M059J (cell line): ENCODE measurements around the gene GSTT2. TPM values are rescaled to one million over a fixed set of nuclear protein-coding genes. Genes with fewer than 3 reads are reported as not detected.

Experiments
- DNase-seq: peaks from one replicate; pipeline ENCODE4 v3.0.0-alpha.2; 2012; ENCODE audit warnings: low read depth
- total RNA-seq: library from RNA; depleted of rRNA; stranded (reverse); fragments of >200 nt; shearing (Covaris generic); gene quantifications from 2 replicates; pipeline ENCODE4 v1.2.3, GENCODE V29; 2014; rRNA removed

The GSTT2 gene
- total RNA-seq, 1 experiment from 2014 or later, result 0.99 TPM

- no peak for DNase-seq
Measured at GRCh38 chr22:24008381-24009226, 28.7 kb downstream of the GSTT2 start.

DNA sequence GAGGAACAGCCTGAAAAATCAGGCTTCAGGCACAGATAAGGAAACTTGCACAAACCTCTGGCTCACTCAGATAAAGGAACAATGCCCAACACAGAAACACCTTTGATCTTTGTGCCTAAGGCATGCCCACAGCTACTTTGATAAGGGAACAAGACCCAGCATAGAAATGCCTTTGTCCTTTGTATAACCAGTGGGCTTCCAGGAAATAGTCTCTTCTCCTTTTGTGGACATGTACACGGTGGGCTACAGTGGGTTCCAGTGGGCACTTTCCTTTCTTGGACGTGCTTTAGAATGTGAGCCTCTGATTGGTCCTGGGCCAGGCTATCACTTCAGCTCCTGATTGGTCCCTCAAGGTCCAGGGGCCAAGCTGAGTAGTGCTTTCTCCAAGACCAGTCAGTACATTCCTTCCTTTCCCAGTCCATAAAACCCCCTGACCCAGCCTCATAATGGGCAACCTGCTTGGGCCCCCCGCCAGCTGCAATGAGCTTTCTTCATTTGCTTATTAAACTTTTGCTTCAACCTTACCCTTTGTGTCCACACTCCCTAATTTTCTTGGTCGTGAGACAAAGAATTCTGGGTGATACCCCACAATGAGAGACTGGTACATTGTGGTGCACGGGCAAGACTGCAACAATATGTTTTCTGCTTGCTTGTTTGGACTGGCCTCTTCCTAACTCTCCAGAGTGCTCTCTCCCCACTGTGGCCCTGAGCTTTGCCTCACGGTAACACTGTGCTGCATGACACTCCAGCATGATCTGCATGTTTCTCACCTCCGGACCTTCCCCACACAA lies 29.5 kb downstream of the GSTT2 start:
- DNase-seq, result no peak

DNA sequence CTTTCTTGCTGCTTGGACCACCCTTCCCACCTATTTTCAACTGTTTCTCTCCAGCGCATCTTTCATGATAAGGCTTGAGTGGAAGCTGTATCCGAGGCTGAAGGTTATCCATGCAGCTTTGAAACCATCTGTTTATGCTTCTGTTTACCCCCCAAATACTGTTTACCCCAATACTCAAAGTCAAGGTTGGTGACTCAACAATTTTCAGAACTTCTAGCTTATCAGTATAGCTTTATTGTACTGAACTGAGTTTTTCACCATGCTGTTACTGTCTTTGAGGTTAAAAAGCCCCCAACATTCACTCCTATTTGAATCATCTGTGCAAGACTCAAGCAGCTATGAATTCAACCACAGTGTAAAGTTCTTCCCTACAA lies 30.1 kb downstream of the GSTT2 start:
- no peak for DNase-seq

DNA sequence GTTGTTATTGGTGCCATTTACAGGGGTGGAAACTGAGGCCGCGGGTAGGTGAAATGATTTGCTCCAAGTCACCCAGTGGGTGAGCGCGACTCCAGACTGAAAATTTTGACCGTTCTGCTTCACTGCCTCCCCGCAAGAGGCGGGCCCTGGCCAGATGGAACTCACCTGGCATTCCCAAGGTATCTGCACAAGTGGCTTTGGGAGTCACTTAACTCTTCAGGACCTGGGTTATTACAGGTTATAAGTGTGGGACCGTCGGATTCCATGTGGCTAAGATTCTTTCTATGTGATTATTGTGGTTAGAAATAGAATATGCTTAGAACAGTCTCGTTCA lies 31.8 kb downstream of the GSTT2 start:
- DNase-seq, result peak; percentile 20

GRCh38 chr22:24016156-24016555 lies 36.2 kb downstream of the GSTT2 start:
- no peak for DNase-seq

DNA sequence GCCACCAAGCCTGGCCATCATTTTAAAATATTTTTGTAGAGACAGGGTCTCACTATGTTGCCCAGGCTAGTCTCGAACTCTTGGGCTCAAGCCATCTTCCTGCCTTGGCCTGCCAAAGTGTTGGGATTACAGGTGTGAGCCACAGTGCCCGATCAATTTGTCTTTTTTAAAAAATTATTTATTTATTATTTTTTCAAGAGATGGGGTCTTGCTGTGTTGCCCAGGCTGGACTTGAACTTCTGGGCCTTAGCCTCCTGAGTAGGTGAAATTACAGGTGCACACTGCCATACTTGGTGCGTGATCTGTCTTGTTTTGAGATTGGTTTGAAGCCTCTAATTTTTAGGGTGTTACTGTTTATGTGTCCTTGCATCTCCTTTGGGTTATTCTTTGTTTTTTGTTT lies 41.4 kb downstream of the GSTT2 start:
- DNase-seq, result no peak

GRCh38 chr22:24023204-24023789 lies 43.4 kb downstream of the GSTT2 start:
- DNase-seq, result peak; percentile 26

GRCh38 chr22:24024354-24024753 lies 44.4 kb downstream of the GSTT2 start:
- no peak for DNase-seq

DNA sequence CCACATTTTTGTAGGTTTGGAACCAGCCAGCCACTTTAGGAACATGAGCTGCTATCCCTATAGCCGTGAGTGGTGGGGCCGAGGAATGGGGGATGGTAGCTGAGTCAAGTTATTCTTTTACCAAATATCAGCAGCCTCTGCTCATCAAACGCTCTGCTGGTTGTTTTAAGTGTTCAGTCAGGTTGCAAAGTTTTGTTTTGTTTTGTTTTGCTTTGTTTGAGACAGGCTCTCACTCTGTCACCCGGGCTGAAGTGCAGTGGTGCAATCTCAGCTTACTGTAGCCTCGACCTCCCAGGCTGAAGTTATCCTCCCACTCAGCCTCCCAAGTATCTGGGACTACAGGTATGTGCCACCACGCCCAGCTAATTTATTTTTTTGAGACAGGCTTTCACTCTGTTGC lies 45.5 kb downstream of the GSTT2 start:
- no peak for DNase-seq

- DNase-seq, result no peak
Measured at GRCh38 chr22:24026056-24026455, 46.1 kb downstream of the GSTT2 start.

GRCh38 chr22:24026733-24027132 lies 46.8 kb downstream of the GSTT2 start:
- no peak for DNase-seq

- DNase-seq, result no peak
Measured at GRCh38 chr22:24027389-24027975, 47.5 kb downstream of the GSTT2 start.

DNA sequence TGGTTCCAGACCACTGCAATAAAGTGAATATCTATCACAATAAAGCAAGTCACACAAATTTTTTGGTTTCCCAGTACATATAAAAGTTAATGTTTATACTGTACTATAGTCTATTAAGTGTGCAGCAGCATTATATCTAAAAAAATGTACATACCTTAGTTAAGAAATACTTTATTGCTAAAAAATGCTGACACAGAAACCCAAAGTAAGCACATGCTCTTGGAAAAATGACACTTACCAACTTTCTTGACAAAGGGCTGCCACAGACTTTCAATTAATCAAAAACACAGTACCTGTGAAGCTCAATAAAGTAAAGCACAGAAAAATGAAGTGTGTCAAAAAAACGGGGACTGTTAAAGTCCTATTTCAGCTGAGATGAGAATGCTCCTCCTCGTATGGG lies 48.1 kb downstream of the GSTT2 start:
- DNase-seq, result no peak

- no peak for DNase-seq
Measured at GRCh38 chr22:24028533-24028932, 48.6 kb downstream of the GSTT2 start.

- no peak for DNase-seq
Measured at GRCh38 chr22:24029304-24029703, 49.4 kb downstream of the GSTT2 start.

- DNase-seq, result no peak
Measured at GRCh38 chr22:24030186-24030702, 50.3 kb downstream of the GSTT2 start.

Other genes starting within 250 kb of the GSTT2 start
- gene ZNF70, start 229.0 kb upstream of the GSTT2 start, total RNA-seq, result 2.6 and 2.7 TPM in 2 replicates
- gene VPREB3, start 225.7 kb upstream of the GSTT2 start, total RNA-seq, result not detected in 2 replicates
- gene C22orf15, start 217.1 kb upstream of the GSTT2 start, total RNA-seq, result not detected in 2 replicates
- 1.9 and 2.8 TPM in 2 replicates for gene CHCHD10, start 212.2 kb upstream of the GSTT2 start, total RNA-seq
- 1.9 and 4.2 TPM in 2 replicates for gene MMP11, start 207.3 kb upstream of the GSTT2 start, total RNA-seq
- 42.5 and 54.0 TPM in 2 replicates for gene SMARCB1, start 193.2 kb upstream of the GSTT2 start, total RNA-seq
- gene DERL3, start 141.1 kb upstream of the GSTT2 start, total RNA-seq, result 0.44 and 0.49 TPM in 2 replicates
- 9.5 and 16.4 TPM in 2 replicates for gene SLC2A11, start 122.3 kb upstream of the GSTT2 start, total RNA-seq
- gene MIF, start 85.8 kb upstream of the GSTT2 start, total RNA-seq, result 313 and 368 TPM in 2 replicates
- gene GSTT2B, start 18.9 kb upstream of the GSTT2 start, total RNA-seq, result 6.2 and 10.1 TPM in 2 replicates
- 3.7 and 4.1 TPM in 2 replicates for gene DDTL, start 13.2 kb upstream of the GSTT2 start, total RNA-seq
- gene DDT, start 5.7 kb upstream of the GSTT2 start, total RNA-seq, result 133 and 197 TPM in 2 replicates
- not detected in 2 replicates for gene GSTT4, start 25.3 kb downstream of the GSTT2 start, total RNA-seq
- 13.1 and 24.1 TPM in 2 replicates for gene CABIN1, start 31.2 kb downstream of the GSTT2 start, total RNA-seq
- 0.15 TPM in 1 of 2 replicates, not detected in the other for gene SUSD2, start 201.4 kb downstream of the GSTT2 start, total RNA-seq